HG03354 (cell line): ENCODE results near the gene AOAH.

Experiments used
- ATAC-seq: cut with Tn5 transposase; IDR thresholded peaks from one replicate; pipeline ENCODE4 v1.9.1; 2021; ENCODE audit warnings: mild to moderate bottlenecking; ENCODE audit not compliant: unreplicated experiment, poor library complexity, severe bottlenecking

Gene AOAH

DNA sequence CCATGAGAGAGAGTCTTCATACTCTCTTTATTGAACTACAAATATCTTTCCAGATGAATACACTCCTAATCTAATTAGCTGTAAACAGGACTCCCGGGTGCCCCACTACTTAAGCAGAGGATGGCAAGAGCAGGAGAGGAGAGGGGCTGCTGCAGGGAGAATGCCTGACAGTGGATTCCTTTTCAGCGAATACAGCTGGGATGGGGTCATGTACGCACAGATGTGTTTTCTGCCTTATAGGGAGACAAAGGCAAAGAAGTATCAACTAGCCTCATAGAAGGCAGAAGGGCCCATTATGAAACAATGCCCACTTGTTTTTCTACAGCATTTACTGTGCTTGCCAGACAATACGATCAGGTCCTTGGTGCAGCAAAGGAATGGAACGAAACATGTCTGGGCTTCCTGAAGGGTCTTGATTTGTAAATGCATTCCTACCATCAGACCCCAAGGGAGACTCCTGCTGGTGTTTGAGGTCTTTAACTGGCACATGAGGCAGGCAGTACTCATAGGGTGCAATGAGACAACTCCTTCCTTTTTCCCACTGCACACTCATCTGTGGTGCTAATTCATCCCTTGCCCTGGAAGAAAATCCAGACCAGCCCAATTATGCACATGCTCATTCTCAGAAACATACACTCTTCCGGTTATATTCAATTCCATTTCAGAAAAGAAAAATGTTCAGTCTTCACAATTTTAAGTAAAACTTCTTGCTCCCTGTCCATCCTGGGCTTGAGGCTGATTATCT, 117.1 kb downstream of the AOAH start:
- ATAC-seq: no peak

DNA sequence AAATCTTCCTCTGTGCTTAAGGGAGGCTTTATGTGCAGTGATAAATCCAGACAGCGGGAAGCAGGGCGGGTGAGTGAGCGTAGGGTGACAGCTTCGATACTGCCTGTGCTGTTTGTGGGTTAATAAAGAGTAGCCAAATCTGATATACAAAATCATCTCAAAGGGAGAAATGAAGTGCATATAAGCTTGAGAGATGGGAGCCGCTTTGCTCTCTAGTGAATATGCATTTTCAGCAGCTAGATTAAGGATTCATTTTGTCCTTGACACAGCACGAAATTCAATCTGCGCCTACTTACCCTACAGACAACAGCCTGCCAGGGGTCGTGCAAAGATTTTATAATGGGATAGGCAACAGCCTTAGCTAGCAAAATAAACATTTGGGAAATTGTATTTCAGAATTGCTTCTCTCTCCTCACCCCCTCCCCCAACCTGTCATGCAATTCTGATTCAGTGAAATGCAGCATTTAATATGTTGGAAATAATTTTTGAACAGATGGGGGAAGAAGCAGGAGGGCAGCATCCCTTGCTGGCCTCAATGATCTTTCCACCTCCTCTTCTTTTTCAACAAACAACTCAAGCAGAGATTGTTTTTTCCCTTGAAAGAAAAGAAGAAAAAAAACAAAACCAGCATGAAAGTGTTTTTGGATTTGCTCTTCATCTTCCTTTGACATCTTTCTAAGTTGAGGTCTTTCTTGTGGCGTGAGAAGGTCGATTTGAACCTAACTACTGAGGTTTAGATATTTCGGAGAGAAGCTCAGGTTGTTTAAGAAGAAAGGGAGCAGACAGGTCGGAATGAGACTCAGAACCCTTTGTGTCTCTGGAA, 117.9 kb downstream of the AOAH start:
- no peak for ATAC-seq

DNA sequence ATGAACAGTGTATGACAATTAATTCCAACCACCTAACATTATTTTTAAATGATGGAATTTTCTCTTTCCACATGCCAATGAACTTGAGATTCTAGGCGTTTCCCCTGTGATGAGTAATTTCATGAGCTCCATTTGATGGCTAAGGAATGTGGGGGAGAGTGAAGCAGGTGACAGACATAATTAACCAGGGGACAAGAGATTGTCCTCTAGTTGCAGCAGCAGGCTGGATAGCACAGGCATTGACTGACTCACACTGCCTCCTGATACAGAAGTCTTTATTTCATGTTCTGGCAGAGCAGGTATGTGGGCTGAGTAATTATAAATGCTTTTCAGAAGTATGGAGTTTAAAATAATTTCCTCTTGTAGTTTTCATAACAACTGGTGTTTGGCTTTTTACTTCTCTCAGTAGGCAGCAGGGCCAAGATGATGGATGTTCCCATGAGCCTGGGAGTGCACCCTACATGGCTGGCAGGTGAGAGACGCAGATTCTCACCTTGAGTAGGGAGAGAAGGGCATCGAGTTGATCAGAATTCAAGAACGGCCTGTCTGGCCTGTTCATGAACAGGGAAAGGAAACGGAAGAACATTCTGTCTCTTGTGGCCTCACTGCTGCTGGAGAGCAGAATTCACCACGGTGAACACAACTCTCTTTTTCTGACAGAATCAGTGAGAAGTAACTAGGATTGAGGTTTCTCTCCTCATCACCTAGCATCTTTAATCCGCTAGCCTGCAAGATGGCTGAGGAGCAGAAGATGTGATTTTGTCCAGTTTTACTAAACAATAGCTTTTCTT, 118.8 kb downstream of the AOAH start:
- no peak for ATAC-seq

DNA sequence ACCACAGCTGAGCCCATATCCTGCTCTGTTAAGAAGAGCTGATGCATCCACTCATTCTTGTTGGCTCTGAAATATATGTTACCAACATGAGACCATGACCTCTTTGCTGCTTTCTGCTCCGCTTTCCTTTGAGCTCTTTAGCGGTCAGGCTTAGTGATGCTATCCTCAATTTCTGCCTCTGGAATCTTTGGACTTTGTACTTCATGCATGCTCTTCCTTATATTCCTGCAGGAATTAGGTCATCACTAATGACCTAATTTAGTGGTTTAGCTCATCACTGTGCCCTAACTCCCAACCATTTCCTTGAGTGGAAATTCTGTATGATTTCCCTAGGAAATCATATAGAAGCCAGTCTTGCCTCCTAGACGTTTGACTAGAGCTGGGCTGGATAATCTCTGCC, 119.5 kb downstream of the AOAH start:
- no peak for ATAC-seq

DNA sequence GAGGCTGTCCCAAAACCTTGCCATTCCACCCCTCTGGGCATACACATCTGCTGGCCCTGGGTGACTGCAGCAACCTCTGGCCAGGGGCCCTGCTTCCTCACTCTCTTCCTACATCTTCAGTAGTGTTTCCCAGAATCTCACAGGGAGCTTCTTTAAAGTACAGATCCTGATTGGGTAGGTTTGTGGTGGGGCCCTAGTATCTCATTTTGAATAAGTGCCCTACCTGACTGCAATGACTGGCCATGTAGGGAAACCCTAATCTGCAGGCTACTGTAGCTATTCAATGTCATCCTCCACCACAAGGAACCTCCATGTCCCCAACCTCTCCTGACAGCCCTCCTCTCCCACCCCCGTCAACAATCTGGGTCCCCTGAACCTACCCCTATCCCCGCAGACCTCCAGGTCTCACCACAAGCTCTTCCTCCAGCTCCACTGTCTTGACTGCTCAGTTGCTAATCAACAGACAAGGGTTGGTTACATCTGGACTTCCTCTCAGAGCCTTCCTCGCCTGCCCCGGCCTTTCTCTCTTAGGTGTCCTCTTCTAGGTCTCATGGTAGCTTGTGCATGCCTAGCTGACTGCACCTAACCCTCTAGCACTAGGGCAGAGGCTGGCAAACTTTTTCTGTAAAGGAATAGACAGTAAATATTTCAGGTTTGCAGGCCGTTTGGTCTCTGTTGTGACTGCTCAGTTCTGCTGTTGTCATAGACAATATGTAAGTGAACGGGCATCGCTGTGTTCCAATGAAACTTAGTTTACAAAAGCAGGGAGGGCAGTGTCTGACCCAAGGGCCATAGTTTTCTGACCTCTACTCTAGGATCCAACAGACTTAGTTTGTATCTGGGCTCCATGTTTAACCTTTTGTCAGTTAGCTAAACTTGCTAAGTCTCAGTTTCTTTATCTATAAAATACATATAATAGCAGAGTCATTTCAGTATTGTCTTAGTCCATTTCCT, 121.1 kb downstream of the AOAH start:
- no peak for ATAC-seq

DNA sequence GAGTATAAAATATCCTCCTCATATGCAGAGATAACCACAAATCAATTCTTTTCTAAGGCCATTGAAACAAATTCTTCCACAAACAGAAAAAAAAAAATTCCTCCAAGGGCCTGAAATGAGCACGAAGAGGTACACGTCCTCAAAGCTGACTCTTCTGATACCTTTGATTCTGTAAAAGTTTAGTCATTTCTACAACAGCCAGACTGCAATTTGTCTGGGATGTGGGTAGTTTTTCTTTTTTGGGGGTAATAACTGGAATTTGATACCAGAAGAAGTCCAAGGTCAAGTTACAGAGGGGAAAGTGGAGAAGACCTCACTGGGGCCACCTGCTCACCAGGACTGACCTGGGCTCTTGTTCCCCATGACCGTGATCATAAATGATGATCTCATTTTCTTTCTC, 121.8 kb downstream of the AOAH start:
- no peak for ATAC-seq

DNA sequence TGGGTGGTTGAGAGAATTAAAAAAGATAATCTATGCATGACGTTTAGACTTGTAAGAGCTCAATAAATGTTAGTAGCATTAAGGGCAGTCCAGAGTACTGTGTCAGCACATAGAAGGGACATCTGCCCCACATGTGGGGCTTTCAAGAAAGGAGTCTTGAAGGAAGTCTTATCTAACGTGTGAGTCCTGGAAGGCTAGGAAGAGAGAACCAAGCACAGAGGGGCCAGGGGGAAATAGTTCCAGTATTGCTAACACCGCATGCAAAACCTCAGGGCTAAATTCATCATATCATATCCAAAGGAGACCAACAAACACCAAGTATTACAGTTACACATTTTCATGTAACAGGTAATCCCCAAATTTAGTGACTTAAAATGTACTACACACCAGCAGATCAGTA, 122.7 kb downstream of the AOAH start:
- no peak for ATAC-seq

DNA sequence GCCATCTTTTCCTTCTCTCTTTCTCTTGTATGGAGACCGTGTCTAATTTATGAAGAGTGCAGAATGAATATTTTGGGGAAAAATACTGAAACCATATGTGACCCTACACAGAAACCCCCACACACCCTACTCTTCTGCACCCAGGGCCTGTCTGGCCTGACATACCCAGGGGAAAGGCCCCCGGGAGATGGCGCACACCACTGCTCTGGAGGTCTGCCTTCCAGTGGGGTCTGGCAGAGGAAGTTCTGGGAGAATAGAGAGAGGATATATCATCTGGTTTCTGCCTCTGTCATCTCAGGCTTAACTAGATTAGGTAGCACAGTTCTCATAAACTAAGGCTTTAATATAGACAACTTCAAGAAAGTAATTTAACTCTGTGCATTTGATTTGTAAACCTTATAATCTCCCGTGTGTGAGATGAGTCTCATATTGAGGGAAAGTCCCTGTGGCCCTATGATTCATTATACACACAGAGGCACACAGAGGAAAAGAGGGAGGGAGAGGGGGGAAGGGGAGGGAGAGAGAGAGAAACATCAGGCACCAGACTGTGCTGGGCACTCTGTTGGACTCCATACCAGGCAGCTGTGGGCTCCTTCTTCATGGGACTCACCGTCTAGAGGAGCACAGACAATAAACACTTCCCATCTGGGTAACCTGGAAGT, 123.3 kb downstream of the AOAH start:
- ATAC-seq: no peak

DNA sequence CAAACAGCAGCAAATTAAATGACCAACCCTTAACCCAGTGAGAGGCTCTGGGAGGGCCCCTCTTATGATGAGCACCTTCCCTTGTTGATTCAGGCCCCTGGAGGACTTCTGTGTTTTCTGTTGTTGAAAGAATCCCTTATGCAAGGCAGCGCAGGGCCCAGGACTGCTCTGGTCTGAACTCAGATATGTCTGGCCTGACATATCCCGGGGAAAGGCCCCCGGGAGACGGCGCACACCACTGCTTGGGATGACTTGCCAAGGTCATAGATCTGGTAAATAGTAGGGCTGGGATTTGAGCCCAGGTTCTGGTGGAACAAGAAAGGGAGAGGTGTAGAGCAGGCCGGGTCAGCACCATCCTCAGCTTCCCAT, 124.0 kb downstream of the AOAH start:
- ATAC-seq: no peak

DNA sequence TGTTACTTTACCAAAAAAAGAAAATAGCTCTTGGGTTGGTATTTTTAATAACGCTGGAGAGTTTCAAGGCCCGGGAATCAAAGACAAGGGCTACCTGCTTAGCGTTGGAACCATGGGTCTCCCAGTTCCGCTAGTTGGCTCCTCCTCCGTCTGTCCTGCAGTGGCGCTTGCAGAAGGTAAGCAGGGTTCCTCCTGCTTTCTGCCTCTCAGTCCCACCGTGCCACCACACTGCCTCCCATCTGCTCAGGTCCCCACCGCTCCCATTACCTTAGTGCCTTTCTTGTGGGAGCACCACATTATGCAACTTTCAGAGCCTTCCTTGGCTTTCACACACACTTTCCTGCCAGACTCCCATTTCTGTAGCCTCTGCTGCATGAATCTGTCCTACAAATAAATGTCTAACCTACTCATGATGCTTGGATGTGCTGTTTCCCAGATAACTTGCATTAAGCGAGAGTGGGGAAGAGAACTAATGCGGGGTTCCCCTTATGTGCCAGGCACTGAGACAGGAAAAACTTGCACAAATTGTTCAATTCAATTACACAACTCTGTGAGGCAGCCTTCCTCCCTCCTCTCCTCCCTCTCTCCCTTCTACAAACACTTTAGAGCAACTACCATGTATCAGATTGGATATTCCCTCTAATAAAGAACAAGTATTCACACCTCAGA, 124.5 kb downstream of the AOAH start:
- ATAC-seq: no peak

DNA sequence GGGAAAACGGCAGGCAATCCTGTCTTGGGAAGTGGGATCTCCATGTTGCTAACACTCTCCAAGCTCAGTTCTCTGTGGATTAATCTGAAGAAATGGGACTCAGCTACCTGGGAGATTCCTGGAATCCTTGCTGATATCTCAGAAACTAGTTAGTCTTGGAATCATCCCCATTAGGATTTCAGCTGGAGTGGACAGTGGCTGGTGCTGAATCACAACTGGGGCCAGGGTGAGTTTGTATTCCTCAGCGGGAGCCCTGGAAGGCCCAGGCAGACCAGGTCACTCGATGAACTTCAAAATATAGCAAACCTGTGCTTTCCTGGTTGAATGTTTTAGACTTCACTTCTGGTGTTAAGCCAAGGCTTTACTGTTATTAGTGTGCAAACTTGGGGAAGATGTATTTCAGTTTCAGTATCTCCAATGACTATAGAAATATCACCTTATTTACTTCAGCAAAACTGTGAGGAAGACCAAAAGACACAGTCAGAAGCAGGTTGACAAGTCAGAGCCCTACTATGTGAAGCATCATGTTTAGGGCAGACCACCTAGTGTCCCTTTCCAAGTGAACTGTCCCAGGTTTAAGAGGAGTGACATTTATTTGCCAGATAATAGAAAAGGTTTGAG, 126.1 kb downstream of the AOAH start:
- ATAC-seq: no peak

DNA sequence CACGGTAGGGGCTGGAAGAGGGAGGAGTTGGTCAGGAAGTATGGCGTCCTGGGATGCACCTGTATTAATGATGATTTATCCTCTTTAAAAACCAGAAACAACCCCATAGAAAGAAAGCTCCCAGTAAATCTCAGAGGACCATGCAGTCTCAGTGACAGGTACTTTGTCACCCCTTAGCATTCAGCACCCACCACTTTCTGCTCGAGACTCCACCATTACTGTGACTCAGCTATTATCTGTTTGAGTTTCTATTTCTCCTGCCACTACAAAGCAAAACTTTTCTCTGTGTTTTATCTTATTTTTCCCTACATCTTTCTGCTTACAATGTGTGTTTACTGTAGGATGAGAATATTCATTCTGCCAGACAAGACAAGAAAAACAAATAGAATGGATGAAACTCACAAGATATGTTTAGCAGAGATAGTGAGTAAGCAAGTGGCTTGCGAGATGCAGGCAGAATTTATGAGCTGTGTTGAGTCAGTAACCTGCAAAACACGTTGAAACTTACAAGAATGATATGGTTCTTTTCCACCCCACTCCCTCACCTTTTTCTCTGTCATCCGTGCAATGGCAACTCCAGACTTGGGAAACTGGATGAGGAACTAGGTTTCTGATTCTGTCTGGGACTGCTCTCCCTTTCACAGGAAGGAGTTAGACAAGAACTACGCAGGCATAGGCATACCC, 127.1 kb downstream of the AOAH start:
- ATAC-seq: no peak

DNA sequence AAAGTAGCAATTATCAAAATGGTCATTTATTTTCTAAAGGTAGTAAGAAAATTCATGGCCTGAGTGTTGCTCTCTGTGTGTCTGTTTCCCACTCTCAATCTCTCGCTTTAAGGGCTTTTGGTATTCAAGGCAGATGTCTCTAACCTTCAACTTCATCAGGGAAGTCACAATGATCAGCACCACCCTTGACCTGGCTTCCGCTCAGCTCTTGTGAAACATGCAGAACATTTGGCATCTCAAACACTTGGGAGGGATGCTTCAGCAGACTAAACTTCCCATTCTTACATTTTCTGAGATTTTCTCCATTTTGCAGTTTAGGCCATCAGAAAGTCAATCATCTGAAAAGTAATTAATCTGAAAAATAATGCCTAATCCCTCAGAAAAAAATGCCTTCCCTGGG, 129.8 kb downstream of the AOAH start:
- ATAC-seq: no peak

DNA sequence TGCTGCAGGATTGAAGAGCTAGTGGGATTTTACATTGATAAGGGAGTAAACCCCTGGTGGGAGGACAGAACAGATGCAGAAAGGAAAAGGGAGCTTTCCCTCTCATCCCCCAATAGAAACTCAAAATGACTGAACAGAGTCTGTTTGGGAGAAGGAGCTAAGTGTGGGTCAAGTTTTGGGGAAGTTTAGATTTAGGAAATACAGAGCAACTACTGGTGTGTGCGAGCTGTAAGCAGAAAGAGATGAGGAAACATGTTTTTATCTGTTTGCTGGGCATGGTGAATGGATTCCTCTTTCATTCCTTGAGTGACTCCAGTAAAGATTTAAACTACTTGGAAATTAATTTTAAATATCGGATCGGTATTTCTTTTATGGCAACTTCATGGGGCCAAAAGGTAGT, 132.7 kb downstream of the AOAH start:
- ATAC-seq: no peak

DNA sequence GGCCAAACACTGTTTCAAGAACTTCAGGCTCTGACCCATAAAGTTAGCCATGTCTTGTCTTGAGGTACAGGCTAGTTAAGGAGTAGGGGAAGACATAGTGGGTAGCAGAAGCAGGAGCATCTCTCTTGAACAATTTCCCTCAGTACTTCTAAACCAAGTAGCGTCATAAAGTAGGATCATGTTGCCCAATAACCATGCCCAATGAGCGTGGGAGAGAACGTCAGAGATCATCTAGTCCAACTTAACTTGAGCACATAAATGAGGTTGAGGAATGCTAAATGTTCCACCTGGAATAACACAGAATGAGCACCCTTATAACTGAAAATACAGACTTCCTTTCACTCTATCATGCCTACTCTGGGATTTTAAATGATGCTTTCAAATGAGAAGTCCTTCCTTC, 134.9 kb downstream of the AOAH start:
- no peak for ATAC-seq

DNA sequence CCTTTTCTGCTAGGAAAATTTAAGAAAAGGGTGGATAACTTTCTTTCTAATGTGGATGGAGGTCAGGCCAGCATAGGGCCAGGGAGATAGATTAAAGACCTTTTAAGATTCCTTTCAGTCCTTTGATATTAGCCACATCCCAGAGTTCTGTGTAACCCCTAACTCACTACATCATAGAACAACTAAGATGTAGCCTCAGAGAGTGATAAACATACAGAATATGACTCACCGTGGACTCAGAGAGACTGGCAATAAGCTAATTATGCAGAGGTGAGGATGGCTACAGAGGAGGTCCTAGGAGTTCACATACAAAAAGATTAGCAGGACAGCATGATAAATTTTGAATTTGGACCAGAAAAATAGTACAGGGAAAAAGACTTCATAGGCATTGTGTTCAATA, 141.0 kb downstream of the AOAH start:
- no peak for ATAC-seq

DNA sequence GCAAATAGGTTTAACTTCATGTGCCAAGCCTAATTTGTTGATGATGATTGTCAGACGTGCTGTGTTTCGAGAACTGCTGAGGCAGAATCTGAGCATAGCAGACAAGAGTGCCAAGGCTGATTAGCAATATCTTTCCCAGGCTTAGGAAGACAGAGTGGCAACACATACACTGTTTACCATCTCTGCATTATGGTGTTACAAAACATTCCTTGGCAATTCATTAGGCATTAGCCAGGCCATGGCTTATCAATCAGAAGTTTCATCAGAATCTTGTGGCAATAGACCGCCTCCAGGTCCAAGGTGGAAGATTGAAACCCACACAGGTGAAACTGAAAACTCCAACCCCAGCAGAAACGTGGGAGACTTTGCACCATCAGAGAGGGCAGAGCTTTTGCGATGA, 148.5 kb downstream of the AOAH start:
- no peak for ATAC-seq

DNA sequence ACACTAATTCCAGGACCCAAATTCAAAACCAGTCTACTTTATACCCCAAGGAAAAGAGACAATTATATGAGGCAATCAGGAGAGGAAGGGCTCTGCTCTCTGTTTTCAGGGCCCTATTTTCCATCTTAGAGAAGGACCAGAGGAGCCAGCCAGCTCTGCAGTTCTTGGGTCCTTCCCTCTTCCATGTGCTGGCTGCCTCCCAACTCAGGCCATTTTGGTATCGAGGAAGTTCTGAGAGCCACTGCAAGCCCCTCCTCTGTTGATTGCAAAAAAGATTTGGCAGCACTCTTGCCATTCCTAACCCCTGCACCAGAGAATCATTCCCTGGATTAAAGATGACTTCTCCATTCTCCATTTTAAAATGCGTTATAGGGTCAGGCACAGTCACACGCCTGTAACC, 151.2 kb downstream of the AOAH start:
- no peak for ATAC-seq
